NK-92 (cell line): ENCODE results near the gene HSPB2.
"Not testable (repeated sequence)": the region's sequence is repeated elsewhere in the genome, so short reads cannot be mapped to it uniquely, and the experiment has no call there.

Source experiments
- DNase-seq: peaks from one replicate; lab custom pipeline; 2025; ENCODE audit not compliant: unreplicated experiment; lab: John Stamatoyannopoulos, UW

Gene HSPB2

DNA sequence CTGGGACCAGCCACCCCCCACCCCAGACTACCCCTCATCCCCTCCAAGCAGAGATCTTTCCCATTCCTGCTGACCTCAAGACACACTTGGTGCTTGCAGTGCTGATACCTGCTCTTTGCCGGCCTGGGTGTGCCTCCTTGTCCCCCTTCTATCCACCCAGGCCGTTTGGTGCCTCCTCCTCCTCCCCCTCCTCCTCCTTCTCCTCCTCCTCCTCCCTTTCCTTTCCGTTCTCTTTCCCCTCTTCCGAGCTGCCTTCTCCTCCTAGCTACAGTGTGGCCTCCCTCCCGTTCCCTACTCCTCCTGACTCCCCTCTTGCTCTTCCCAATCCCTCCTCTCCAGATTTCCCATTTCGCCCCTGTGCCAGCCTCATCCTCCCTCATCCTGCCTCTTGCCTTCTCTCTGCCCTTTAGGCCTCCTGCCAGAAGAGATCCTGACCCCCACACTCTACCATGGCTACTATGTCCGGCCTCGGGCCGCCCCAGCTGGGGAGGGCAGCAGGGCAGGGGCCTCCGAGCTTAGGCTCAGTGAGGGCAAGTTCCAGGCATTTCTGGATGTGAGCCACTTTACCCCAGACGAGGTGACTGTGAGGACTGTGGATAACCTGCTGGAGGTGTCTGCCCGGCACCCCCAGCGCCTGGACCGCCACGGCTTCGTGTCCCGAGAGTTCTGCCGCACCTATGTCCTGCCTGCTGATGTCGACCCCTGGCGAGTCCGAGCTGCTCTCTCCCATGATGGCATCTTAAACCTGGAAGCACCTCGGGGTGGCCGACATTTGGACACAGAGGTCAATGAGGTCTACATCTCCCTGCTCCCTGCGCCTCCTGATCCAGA lies 712 bp downstream of the HSPB2 start:
- no peak for DNase-seq

DNA sequence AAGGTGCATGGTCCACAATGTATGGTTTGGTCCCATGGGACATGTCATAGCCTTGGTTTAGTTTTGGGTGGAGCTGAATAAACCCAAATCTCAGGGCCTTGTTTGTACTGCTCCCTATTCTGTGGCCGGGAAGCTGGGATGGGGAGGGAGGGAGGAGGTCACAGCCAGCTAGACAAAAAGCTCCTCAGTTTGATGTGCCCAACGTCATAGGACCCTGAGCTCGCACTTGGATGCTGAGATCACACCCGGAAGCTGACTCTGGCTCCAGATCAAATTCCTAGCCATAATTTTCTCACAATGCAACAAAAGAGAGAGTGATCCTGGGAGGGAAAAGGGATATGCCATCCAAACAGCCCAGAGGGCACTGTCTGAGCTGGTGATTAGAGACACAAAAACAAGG lies 1.5 kb downstream of the HSPB2 start:
- no peak for DNase-seq

DNA sequence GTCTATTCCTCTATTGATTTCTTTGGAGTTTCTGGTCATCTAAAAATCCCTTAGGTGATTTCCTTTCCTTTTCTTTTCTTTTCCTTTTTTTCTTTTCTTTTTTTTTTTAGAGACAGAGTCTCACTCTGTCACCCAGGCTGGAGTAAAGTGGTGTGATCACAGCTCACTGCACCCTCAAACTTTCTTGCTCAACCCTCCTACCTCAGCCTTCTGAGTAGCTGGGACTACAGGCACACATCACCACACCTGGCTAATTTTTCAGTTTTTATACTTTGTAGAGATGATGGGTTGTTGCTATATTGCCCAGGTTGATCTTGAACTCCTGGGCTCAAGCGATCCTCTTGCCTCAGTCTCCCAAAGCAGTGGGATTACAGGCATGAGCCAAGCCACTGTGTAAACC lies 4.2 kb downstream of the HSPB2 start:
- no peak for DNase-seq

DNA sequence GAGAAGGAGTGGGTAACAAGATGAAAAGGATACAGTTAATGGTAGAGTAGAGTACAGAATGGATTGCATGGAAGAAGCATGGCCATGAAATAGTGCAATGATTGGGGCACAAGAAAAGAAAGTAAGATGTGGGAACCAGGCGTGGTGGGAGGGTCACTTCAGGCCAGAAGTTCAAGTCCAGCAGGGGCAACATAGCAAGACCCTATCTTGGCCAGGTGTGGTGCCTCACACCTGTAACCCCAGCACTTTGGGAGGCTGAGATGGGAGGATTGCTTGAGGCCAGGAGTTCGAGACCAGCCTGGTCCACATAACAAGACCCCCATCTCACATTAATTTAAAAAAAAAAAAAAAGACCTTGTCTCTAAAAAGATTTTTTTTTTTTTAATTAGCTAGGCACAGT lies 4.8 kb downstream of the HSPB2 start:
- DNase-seq: no peak

DNA sequence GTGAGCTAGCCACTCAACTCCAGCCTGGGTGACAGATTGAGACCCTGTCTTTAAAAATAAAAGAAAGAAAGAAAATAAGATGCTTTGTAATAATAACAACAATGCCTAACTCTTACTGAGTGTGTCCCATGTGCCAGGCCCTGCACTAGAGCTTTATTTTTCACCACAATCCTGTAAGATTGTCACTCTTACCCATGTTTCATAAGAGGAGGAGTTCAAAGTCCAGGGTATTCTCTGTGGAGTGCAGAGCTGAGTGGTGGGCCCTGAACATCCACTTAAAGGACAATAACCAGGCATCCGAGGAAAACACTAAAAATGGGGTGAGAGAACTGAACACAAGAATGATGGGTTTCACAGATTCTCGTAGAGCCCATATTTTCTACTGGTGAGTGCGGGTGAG lies 5.3 kb downstream of the HSPB2 start:
- DNase-seq: no peak

DNA sequence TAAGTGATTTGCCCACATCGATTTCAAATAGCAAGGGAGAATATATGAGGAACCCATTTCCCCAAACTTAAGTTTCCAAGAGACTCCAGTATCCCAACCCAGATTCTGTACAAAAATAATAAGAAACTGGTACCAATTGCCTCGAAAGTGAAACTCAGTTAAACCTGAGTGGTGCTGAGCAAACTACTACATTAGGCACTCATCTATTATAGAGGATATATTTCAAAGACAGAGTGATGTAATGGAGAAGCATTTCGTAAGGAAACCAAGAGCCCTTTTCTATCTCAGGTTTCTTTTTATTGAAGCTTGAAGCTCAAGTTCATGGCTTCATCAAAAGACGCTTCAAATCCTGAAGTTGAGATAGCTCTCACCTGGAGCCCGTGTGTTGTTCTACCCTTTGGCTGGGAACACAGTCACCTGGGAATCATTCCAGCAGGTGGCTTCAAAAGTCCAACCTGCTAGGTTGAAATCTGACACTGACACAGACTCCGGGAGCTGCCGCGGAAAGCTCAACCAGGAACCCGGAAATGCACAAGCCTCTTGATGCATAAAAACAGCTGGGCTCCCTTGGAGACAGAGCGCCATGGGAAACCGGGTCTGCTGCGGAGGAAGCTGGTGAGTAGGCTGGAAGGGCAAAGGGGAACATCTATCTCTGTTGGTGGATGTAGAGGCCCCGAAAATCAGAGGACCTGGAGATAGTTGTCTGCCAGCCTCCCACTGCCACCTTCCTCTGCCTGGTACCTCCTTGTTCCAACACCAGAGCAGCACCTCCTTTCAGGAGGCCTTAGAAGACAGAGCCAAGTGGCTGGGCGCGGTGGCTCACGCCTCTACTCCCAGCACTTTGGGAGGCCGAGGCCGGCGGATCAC lies 6.1 kb downstream of the HSPB2 start, which contains the start of gene C11orf52:
C11orf52 (plus strand) TSS at position 524 of the 867 bp plus-strand sequence; CDS start at position 584, 60 bp downstream.
- DNase-seq: no peak

DNA sequence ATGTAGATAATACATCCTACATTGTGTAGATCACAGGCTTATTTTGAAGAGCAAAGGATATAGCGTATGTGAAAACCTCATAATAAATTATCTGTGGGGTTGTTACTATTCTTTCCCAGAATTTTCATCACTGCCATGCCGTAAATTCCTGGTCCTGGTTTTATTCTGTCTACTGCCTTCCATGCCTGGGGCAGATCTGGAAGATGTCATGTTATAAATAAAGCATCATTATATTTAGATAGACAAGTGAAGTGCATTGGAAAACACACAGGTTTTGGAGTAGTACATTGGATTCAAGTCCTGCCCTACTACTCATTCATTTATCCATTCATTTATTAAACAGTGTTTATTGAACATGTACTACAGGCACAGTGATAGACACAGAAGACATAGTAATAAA lies 8.4 kb downstream of the HSPB2 start:
- DNase-seq: no peak

DNA sequence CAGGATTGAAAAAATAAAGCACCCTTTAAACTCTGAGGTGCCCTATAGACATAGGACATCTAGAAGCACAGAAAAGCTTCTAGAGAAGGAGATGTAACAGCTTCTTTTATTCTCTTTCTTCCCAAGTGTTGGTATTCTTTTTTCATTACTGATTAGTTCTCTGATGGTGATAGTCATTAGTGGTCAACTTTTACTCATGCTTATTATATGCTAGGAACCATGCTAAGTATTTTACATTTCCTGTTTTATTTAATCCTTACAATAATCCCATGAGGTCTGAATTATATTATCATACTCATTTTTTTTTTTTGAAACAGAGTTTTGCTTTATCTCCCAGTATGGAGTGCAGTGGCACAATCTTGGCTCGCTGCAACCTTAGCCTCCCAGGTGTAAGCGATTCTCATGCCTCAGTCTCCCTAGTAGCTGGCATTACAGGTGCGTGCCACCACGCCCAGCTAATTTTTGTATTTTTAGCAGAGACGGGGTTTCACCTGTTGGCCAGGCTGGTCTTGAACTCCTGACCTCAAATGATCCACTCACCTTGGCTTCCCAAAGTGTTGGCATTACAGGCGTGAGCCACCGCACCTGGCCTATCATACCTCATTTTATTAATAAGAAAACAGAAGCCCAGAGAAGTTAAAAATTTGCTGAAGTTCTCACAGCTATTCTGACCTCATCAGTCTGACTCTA lies 9.2 kb downstream of the HSPB2 start:
- DNase-seq: no peak

DNA sequence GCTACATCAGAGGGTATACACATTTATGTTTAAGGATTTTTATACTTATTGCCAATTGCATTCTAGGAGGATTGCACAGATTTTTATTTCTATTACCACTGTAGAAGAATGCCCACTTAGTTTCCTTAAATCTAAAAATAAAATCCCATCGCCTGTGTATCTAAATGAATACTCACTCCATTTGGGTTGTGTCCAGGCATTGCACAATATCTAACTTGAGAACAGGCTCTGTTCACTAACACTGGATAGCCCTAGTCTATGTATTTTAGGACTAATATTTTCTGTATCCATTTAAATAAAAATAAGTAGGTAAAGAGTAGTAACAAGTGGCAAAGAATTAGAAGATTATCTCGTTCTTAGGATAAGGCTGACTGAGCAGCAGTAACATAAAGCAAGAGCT lies 10.3 kb downstream of the HSPB2 start:
- no peak for DNase-seq

DNA sequence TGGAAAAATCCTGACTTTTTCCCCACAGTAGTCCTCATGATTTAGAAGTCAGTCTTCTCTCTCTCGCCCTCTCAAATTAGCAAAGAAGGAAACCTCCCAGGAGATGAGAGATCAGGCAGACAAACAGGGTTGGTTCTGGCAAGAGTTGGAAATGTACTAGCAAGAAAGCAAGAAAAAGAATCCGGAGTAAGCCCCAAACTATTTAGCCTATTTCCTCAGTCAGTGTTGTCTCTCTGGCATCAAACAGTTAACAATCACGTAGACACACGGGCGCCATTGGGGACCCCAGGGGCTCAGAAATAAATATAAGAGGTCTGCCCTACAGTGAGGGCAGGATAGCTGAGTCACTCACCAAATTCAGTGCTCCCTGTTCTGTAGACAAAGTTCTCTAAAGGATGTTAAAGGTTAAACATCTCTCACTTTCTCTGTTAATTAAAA lies 10.8 kb downstream of the HSPB2 start:
- DNase-seq: no peak

DNA sequence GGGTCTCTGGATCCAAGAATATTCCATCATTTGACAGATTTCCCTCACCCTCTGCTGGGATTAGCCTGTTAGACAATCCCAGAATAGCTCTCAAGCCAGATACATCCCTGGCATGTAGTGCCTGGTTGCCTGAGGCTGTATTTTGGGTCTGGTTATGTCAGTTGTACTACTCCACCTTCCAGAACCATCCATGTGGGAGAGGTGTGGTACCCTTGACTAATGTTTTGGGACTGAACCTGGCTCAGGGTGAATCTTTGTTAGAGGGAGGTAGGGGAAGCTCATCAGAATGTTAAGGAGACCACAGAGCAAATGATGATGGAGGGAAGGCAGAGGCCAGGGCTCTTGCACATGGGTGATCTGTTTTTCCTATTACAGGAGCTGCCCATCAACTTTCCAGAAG lies 11.4 kb downstream of the HSPB2 start:
- no peak for DNase-seq

DNA sequence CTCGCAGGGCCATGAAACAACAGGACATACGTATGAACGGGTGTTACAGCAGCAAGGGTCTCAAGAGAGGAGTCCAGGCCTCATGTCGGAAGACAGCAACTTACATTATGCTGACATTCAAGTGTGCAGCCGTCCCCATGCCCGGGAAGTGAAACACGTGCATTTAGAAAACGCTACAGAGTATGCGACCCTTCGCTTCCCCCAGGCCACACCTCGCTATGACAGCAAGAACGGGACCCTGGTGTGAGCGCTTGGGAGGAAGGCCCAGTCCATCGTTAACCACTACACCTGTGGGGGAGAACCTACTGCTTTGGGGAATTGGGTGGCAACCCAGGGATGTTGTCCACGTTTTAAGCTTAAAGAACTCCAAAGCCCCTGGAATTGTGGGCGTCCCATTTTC lies 13.4 kb downstream of the HSPB2 start:
- no peak for DNase-seq

DNA sequence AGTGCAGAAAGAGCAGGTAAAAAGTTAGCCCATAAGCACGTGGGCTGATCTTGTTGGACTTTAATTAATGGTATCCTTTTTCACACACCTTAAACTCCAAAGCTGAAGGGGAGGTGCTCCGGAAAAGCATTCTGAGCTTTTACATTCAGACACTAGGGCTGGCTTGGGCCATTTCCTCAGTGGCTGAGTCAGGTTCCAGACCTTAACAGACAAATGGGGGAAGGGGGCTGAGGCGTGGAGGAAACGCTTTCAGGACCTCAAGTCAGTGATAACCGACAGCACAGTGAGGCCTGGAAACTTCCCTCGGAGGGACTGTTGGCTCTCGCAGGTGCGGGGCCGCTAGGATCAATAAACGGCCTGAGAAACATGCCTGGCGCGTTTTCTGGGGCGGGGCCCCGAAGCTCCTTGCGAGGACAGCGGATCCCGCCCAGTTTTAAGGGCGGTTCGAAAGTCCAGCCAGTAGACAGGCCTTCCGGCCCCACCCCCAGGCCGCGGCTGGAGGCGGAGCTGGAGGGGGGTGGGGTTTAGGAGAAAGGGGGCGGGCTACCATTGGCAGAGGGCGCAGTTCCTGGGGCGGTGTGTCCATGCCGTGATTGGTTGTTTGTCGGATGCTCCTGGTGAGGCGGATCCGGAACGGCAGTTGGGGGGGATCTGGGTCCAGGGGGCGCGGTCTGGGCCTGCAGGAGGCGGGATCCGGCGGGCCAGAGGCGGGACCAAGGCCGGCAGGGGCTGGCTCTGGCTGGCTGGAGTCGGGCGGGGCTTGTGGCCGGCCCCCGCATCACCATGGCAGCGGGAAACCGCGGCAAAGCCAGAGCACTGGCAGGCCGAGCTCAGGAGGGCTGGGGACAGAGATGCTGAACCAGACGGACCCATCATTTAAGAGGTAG lies 14.2 kb downstream of the HSPB2 start:
- peak; percentile 71 for DNase-seq

DNA sequence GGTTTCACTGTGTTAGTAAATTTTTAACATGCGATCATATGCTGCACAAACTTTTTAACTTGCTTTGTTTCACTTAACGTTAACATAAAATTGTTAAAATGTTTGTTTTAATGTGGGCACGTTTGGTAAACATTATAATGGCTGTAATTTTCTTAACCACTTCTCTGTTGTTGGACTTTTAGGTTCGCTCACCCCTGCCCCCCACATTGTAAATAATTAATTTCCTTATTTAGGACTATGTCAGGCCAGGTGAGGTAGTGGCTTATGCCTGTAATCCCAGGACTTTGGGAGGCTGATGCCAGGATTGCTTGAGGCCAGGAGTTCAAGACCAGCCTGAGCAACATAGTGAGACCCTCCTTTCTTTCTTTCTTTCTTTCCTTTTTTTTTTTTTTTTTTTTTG lies 17.9 kb downstream of the HSPB2 start:
- DNase-seq: no peak

DNA sequence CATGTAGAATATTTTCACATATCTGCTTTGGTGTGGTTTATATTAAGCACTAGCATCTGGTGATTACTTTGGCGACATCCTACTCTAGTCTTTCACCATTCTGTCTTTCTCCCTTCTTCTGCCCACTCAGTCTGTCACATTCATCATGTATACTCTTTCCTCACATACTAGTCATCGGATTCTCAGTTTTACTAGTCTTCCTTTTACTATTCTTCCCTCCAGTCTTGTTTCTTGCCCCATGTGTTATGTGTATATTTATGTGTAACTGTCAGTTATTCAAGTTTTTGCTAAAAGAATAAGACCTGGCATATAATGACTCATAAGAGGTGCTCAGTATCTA lies 20.0 kb downstream of the HSPB2 start:
- no peak for DNase-seq

DNA sequence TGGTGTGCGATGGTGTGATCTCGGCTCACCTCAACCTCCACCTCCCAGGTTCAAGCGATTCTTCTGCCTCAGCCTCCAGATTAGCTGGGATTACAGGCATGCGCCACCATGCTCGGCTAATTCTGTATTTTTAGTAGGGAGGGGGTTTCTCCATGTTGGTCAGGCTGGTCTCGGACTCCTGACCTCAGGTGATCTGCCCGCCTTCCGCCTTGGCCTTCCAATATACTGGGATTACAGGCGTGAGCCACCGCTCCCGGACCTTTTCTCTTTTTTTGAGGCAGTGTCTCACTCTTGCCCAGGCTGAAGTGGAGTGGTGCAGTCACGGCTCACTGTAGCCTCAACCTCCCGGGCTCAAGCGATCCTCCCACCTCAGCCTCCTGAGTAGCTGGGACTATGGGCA lies 20.6 kb downstream of the HSPB2 start:
- DNase-seq: not testable (repeated sequence)

DNA sequence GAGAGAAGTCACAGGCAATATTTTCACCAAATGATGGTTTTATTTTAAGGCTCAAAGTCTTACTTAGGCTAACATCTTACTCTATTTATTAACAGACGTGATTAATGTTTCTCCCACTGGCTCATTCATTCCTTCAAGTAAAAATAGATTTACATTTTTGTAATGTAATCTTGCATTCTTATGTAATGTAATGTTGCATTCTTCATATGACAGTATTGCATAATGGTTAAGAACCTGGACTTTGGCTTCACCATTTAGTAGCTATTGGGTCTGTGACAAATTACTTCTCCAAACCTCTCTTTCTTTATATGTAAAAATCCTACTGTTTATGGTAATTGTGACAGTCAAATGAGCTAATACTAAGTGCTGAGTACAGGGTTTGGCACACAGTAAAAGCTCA lies 21.3 kb downstream of the HSPB2 start:
- DNase-seq: no peak

DNA sequence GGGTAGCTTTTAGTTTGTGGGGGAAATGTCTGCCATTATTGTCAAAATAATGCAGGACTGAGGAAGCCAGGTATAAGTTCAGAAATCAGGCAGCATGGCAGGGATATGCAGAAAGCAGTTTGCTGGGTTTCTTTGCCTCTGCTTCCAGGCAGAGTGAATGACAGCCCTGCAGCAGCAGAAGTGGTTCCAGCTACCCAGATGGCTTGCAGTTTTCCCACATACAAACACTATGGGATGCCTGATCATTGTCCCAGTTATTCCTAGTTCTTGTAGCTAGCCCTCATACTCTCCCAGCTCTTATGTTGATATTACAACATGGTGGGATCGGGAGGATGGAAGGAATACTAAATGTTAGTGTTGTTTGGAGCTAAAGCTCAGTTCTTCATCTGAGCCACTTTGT lies 21.8 kb downstream of the HSPB2 start:
- DNase-seq: no peak

DNA sequence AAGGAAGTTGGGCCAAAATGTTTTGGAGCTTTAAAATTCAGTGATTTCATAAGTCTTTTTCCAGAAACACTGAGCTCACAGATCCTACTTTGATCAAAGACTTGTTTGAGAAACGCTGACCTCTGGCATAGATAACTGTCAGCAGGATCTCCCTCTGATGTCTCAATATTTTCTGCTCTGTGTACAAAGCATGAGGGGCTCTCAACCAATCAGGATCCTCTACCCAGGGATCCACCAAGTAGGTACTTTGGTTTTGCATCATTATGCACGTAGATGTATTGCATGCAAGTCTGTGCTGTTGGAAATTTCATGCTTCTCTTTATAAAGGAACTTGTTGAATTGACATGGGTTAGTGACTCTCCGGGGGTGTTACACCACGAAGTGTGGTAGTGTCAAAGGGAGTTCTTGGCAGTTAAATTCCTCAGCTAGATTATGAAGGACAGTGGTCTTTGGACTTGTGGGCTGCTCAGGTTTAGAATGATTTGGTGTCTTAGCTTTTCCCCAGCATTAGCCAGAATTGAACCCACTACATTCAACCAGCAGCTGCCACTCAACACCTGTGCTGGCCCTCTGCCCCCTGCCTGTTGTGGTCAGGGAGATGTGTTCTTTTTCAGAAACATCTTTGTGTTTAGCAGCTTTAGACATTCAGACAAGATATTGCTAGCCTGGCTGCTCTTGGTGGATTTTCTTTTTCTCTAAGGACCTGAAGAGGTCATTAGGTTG lies 22.9 kb downstream of the HSPB2 start:
- DNase-seq: no peak

DNA sequence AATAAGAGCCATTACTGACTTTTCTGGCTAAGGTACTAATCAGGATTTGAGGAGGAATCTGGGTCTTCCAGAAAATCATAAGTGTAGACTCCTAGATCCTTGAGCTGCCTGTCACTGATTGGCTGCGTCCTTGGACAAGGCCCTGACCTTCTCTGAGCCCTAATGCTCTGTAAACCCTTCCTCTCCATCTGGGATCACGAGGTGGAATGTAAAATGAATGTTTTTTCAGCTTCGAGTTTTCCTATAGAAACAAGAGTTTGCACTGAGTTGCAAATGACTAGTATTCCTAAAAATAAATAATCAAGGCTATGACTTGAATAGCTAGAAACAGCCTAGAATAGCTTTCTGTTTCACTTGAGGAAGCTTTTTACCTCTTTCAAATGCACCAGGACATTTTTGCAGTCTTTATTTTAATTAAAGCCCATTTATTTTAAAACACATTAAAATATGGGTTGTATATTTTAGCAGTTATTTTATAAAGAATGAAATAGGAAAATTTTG lies 23.6 kb downstream of the HSPB2 start:
- DNase-seq: no peak
